GM21381 (cell line): ENCODE results near the gene PRKG1.

Source experiments
- ATAC-seq: cut with Tn5 transposase; IDR thresholded peaks from one replicate; pipeline ENCODE4 v1.9.1; 2021; ENCODE audit warnings: mild to moderate bottlenecking, moderate library complexity; ENCODE audit not compliant: unreplicated experiment

Gene PRKG1

GRCh38 chr10:51894771-51895578 lies 820.7 kb downstream of the PRKG1 start:
- ATAC-seq = no peak

- no peak for ATAC-seq
These were observed 822.6 kb downstream of the PRKG1 start for GRCh38 chr10:51896849-51897248.

- ATAC-seq = no peak
These were observed 823.3 kb downstream of the PRKG1 start for GRCh38 chr10:51897560-51897959.

- ATAC-seq = no peak
These were observed 825.9 kb downstream of the PRKG1 start for GRCh38 chr10:51900180-51900579.

GRCh38 chr10:51903675-51904074 lies 829.4 kb downstream of the PRKG1 start:
- no peak for ATAC-seq

GRCh38 chr10:51905032-51905431 lies 830.7 kb downstream of the PRKG1 start:
- no peak for ATAC-seq

GRCh38 chr10:51907361-51907760 lies 833.1 kb downstream of the PRKG1 start:
- ATAC-seq = no peak

GRCh38 chr10:51910189-51910588 lies 835.9 kb downstream of the PRKG1 start:
- no peak for ATAC-seq

GRCh38 chr10:51910596-51910995 lies 836.3 kb downstream of the PRKG1 start:
- ATAC-seq = no peak

- no peak for ATAC-seq
These were observed 837.4 kb downstream of the PRKG1 start for GRCh38 chr10:51911723-51912122.

- ATAC-seq = no peak
These were observed 840.8 kb downstream of the PRKG1 start for GRCh38 chr10:51915031-51915542.

- no peak for ATAC-seq
These were observed 844.2 kb downstream of the PRKG1 start for GRCh38 chr10:51918440-51918839.

GRCh38 chr10:51918884-51919325 lies 844.6 kb downstream of the PRKG1 start:
- ATAC-seq = no peak

GRCh38 chr10:51920672-51921071 lies 846.4 kb downstream of the PRKG1 start:
- no peak for ATAC-seq

GRCh38 chr10:51924359-51924758 lies 850.1 kb downstream of the PRKG1 start:
- ATAC-seq = no peak

GRCh38 chr10:51926337-51926736 lies 852.0 kb downstream of the PRKG1 start:
- ATAC-seq = no peak

- no peak for ATAC-seq
These were observed 853.9 kb downstream of the PRKG1 start for GRCh38 chr10:51928162-51928561.

GRCh38 chr10:51932530-51932929 lies 858.2 kb downstream of the PRKG1 start:
- ATAC-seq = no peak

- ATAC-seq = no peak
These were observed 860.1 kb downstream of the PRKG1 start for GRCh38 chr10:51934373-51934772.

GRCh38 chr10:51935341-51935740 lies 861.1 kb downstream of the PRKG1 start:
- ATAC-seq = no peak

GRCh38 chr10:51937308-51938140 lies 863.2 kb downstream of the PRKG1 start:
- ATAC-seq = no peak
